ENCODE measurements around the gene SPNS3. TPM values are rescaled to one million over a fixed set of nuclear protein-coding genes. Genes with fewer than 3 reads are reported as not detected.

SPNS3 gene
- total and polyA plus RNA-seq, 9 donors = 0.17 to 1.00 (median 0.37) TPM

DNA sequence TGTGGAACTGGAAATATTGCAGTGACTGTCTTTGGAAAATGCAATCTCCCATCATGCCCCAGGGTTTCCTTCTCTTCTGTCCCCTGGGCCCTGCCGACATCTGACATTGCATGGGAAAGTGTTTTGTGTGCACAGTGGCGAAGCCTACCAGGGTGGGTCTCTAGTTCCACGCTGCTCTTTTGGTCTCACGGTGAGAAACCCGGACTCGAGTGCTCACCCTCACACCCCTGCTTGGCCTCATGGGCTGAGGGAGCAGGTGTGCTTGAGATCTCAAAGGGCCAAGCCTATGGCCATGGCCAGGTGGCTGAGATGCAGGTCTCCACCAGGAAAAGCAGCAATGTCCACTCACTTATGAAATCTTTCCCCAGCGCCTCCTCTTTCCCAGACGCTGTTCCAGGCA, 32.0 kb downstream of the SPNS3 start:
- Histone ChIP-seq H3K4me1 (ENCODE audit: control insufficient read depth, insufficient read depth, low read length) (no peaks in the 10 kb centered on the region), H3K27ac (ENCODE audit: low read length) (no peak overlapping the region), H3K4me3 (ENCODE audit: low read length) (no peak overlapping the region), H3K27me3 (ENCODE audit: control insufficient read depth, insufficient read depth, low read length) (no peaks in the 10 kb centered on the region), H3K36me3 (ENCODE audit: control insufficient read depth, insufficient read depth, low read length) (no peaks in the 10 kb centered on the region), H3K9me3 (replicated peaks; ENCODE audit: control insufficient read depth, low read depth, low read length) (no peaks in the 10 kb centered on the region)
- no peak for DNase-seq
- 93% methylated on average over 6 of the region's 8 CpGs for WGBS (ENCODE audit: insufficient coverage)

DNA sequence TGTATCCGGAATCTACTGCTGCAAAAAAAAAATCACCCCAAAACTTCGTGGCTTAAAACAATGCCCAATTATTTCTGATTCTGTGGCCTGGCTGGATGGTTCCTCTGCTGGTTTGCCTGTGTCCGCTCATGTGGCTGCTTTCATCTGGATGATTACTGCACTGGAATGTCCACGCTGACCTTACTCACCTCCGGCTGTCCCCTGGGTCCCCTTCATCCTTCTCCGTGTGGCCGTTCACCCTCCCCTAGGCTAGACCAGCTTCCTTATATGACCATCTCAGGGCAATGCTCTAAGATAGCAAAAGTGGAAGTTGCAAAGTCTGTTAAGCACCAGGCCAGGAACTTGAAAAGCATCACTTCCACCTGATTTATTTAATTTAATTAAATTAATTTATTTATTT, 33.5 kb downstream of the SPNS3 start:
- 30% methylated on average over 7 of the region's 7 CpGs for WGBS (ENCODE audit: insufficient coverage)
- no peaks in the 10 kb centered on the region for H3K9me3 ChIP-seq (replicated peaks; ENCODE audit: control insufficient read depth, low read depth, low read length)
- H3K27ac ChIP-seq (ENCODE audit: low read length) = no peak overlapping the region
- no peaks in the 10 kb centered on the region for H3K27me3 ChIP-seq (ENCODE audit: control insufficient read depth, insufficient read depth, low read length)
- no peaks in the 10 kb centered on the region for H3K4me1 ChIP-seq (ENCODE audit: control insufficient read depth, insufficient read depth, low read length)
- no peak overlapping the region for H3K4me3 ChIP-seq (ENCODE audit: low read length)
- no peaks in the 10 kb centered on the region for H3K36me3 ChIP-seq (ENCODE audit: control insufficient read depth, insufficient read depth, low read length)
- DNase-seq = no peak

DNA sequence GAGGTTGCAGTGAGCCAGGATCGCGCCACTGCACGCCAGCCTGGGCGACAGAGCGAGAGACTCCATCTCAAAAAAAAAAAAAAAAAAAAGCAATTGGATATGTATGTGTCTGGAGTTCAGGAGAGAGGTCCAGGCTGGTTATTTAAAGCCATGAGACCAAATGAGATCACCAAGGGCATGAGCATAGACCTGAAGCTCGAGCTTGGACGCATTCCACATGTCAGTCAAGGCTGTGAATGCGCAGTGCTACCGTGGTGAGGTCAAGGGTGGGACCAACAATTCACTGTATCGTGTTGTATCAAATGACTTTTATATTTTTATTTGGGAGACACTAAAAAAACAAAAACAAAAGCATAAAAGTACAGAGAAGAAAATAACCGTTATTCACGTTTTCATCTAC, 35.8 kb downstream of the SPNS3 start:
- no peak overlapping the region for H3K27ac ChIP-seq (ENCODE audit: low read length)

DNA sequence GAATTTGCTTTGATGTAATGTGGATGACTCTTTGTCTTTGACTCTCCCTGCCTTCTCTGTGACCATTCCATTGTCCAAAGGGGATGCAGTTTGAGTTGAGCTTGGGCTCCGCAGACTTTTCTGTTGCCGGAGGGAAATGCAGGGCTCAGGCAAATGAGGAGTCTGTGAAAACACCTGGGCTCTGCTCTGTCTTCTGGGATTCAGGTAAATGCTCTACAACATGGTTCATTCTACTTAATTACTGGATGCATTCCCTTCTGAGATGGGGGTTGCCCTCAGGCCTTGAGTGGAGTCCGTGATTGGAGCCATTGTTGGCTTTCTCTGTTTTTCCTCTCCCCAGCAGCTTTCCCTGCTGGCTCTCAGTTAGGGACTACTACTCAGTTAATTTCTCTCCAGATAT, 38.5 kb downstream of the SPNS3 start:
- Histone ChIP-seq H3K9me3 (replicated peaks; ENCODE audit: control insufficient read depth, low read depth, low read length) (no peaks in the 10 kb centered on the region), H3K27me3 (ENCODE audit: control insufficient read depth, insufficient read depth, low read length) (no peaks in the 10 kb centered on the region), H3K36me3 (ENCODE audit: control insufficient read depth, insufficient read depth, low read length) (no peaks in the 10 kb centered on the region), H3K27ac (ENCODE audit: low read length) (no peak overlapping the region), H3K4me3 (ENCODE audit: low read length) (no peak overlapping the region), H3K4me1 (ENCODE audit: control insufficient read depth, insufficient read depth, low read length) (peaks cover 23% of the 10 kb centered on the region)
- no peak for DNase-seq
- 83% methylated on average over 2 of the region's 3 CpGs for WGBS (ENCODE audit: insufficient coverage)

More for the DNA sequence above, 35.8 kb downstream of the SPNS3 start:
- DNase-seq = no peak
- Histone ChIP-seq H3K36me3 (ENCODE audit: control insufficient read depth, insufficient read depth, low read length) (no peaks in the 10 kb centered on the region), H3K9me3 (replicated peaks; ENCODE audit: control insufficient read depth, low read depth, low read length) (no peaks in the 10 kb centered on the region), H3K4me3 (ENCODE audit: low read length) (no peak overlapping the region), H3K27me3 (ENCODE audit: control insufficient read depth, insufficient read depth, low read length) (no peaks in the 10 kb centered on the region), H3K4me1 (ENCODE audit: control insufficient read depth, insufficient read depth, low read length) (no peaks in the 10 kb centered on the region)
- WGBS (ENCODE audit: insufficient coverage) = 90% methylated on average over 7 of the region's 12 CpGs

DNA sequence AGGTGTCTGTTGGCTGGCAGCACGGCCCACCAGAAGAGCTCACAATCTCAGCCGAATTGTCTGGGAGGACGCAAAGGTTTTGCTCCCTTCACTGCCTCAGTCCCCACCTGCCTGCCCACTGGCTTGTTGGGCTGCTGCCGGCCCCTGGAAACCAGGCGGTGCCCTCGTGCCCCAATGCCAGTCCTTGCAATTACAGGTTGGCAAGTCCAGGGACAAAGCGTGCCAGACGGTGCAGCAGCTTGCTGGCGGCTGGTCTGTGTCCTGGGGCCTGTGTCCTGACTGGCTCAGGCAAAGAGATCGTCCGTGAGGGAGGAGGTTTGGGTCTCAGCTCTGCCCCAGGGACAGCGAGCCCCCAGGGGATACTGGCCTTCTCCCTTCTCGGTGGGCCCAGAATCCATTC, 40.4 kb downstream of the SPNS3 start:
- WGBS (ENCODE audit: insufficient coverage) = 84% methylated on average over 13 of the region's 13 CpGs
- H3K27me3 ChIP-seq (ENCODE audit: control insufficient read depth, insufficient read depth, low read length) = no peaks in the 10 kb centered on the region
- H3K4me3 ChIP-seq (ENCODE audit: low read length) = no peak overlapping the region
- H3K27ac ChIP-seq (ENCODE audit: low read length) = no peak overlapping the region
- peaks cover 24% of the 10 kb centered on the region for H3K4me1 ChIP-seq (ENCODE audit: control insufficient read depth, insufficient read depth, low read length)
- H3K36me3 ChIP-seq (ENCODE audit: control insufficient read depth, insufficient read depth, low read length) = no peaks in the 10 kb centered on the region
- no peaks in the 10 kb centered on the region for H3K9me3 ChIP-seq (replicated peaks; ENCODE audit: control insufficient read depth, low read depth, low read length)
- no peak for DNase-seq

DNA sequence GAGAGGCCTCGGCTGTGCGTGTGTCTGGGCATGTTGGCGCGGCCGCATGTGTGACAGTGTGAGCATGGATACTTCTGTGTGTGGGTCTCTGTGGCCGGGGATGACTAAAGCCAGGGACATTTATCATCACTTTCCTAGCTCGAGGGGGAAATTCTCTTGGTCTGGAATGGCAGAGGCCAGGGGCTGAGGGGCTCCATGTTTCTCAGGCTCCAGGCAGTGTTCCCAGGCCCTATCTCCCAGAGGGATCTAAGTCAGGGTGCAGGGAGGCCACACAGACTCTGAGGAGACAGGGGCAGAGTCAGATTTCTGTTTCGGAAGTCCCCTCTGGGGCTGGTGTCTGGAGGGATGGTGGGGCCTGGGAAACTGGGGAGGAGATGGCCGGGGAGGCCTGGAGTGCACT, 41.3 kb downstream of the SPNS3 start:
- Histone ChIP-seq H3K4me3 (ENCODE audit: low read length) (no peak overlapping the region), H3K27me3 (ENCODE audit: control insufficient read depth, insufficient read depth, low read length) (no peaks in the 10 kb centered on the region), H3K4me1 (ENCODE audit: control insufficient read depth, insufficient read depth, low read length) (peaks cover 24% of the 10 kb centered on the region), H3K36me3 (ENCODE audit: control insufficient read depth, insufficient read depth, low read length) (no peaks in the 10 kb centered on the region), H3K9me3 (replicated peaks; ENCODE audit: control insufficient read depth, low read depth, low read length) (no peaks in the 10 kb centered on the region), H3K27ac (ENCODE audit: low read length) (no peak overlapping the region)
- DNase-seq = no peak
- WGBS (ENCODE audit: insufficient coverage) = 22% methylated on average over 2 of the region's 9 CpGs

DNA sequence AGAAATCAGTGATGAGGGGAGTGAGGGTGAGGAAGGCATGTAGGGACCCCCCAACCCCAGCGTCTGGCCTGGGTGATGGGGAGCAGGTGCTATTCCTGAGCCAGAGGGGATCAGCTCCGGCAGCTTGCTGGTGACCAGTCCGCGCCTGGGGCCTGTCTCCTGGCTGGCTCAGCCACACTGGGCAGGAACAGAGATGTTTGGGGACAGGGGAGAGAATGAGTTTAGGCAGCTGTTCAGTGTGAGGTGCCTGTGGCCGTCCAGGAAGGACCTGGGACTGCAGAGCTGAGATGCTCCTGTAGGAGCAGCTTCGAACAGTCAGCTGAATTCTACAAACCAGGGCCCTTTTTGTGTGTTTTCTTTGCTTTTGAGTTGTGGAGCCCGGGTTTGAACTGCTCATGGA, 41.7 kb downstream of the SPNS3 start:
- 68% methylated on average over 7 of the region's 7 CpGs for WGBS (ENCODE audit: insufficient coverage)
- DNase-seq = no peak
- no peak overlapping the region for H3K27ac ChIP-seq (ENCODE audit: low read length)

DNA sequence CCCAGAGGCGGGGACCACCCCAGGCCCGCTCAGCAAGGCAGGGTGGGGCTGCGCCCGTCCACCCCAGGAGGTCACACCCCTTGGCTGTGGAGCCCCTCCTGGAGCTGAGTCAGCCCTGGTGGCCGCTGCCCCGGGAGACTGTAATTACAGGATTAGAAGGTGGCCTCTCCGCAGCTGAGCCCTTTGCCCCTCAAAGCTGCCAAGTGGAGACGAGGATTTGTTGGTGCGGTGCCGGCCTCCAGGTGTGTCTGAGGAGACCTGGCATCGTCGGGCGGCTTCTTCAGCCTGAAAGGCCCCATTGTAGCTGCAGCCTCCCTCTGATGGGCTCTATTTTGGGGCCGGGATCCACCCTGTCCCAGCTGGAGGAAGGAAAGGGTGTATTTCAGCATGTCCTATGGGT, 42.3 kb downstream of the SPNS3 start:
- Histone ChIP-seq H3K27me3 (ENCODE audit: control insufficient read depth, insufficient read depth, low read length) (no peaks in the 10 kb centered on the region), H3K36me3 (ENCODE audit: control insufficient read depth, insufficient read depth, low read length) (no peaks in the 10 kb centered on the region), H3K4me3 (ENCODE audit: low read length) (no peak overlapping the region), H3K4me1 (ENCODE audit: control insufficient read depth, insufficient read depth, low read length) (peaks cover 30% of the 10 kb centered on the region), H3K9me3 (replicated peaks; ENCODE audit: control insufficient read depth, low read depth, low read length) (no peaks in the 10 kb centered on the region), H3K27ac (ENCODE audit: low read length) (no peak overlapping the region)
- no peak for DNase-seq
- WGBS (ENCODE audit: insufficient coverage) = 68% methylated on average over 14 of the region's 14 CpGs

More for the DNA sequence above, 41.7 kb downstream of the SPNS3 start:
- Histone ChIP-seq H3K36me3 (ENCODE audit: control insufficient read depth, insufficient read depth, low read length) (no peaks in the 10 kb centered on the region), H3K27me3 (ENCODE audit: control insufficient read depth, insufficient read depth, low read length) (no peaks in the 10 kb centered on the region), H3K9me3 (replicated peaks; ENCODE audit: control insufficient read depth, low read depth, low read length) (no peaks in the 10 kb centered on the region), H3K4me3 (ENCODE audit: low read length) (no peak overlapping the region), H3K4me1 (ENCODE audit: control insufficient read depth, insufficient read depth, low read length) (peaks cover 24% of the 10 kb centered on the region)

DNA sequence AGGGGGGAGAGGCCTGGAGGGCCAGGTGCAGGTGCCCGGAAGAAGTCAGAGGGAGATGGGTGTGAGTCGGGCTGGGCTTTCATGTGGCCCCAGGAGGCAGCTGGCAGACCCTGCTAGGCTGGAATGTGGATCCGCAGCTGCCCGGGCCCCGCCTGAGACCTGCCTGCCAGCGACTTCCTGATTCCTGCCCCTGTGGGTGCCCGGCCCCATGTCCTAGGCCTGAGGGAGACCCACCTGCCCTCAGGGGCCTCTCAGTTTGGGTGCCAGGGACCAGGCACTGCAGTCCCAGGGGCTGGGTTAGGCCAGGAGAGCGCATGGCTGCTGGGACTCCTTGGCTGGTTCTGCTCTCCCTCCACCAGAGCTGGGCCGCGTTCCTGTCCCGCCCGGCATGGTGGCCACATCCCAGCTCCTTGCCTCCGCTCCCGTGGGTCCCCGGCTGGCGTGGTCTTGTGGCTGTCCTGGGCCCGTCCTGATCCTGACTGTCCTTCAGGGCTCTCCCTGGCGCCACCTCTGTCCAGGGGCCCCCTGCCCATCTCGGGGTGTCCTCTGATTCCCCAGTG, 42.9 kb downstream of the SPNS3 start:
- DNase-seq = no peak
- Histone ChIP-seq H3K4me1 (ENCODE audit: control insufficient read depth, insufficient read depth, low read length) (peaks cover 36% of the 10 kb centered on the region), H3K27me3 (ENCODE audit: control insufficient read depth, insufficient read depth, low read length) (no peaks in the 10 kb centered on the region), H3K27ac (ENCODE audit: low read length) (peak overlapping the region; percentile 24), H3K9me3 (replicated peaks; ENCODE audit: control insufficient read depth, low read depth, low read length) (no peaks in the 10 kb centered on the region), H3K4me3 (ENCODE audit: low read length) (no peak overlapping the region), H3K36me3 (ENCODE audit: control insufficient read depth, insufficient read depth, low read length) (no peaks in the 10 kb centered on the region)
- WGBS (ENCODE audit: insufficient coverage) = 74% methylated on average over 19 of the region's 19 CpGs

DNA sequence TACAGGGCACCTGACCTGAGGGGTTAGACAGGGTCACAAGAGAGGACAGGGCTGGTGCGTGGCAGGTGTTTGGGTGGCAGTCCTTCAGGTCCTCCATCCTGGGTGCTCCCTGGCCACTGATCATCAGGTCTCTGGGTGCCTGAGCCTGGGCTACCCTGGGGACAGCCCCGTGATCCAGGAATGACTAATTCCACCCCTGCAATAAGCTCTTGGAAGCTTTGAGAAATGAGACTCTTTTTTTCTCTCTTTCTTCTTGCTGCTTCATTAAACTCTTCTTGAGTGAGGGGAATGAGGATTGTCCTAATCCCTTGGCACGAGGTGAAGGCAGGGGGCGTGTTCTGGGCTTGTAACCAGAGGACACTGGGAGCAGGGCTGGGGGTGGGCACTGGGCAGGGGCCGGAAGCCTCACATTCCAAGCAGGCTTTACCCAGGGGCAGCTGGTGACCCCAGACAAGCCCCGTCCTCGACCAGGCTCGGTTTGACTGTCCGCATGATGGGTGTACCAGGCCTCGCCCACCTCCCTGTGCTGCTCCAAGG, 43.6 kb downstream of the SPNS3 start:
- Histone ChIP-seq H3K27me3 (ENCODE audit: control insufficient read depth, insufficient read depth, low read length) (no peaks in the 10 kb centered on the region), H3K4me3 (ENCODE audit: low read length) (no peak overlapping the region), H3K9me3 (replicated peaks; ENCODE audit: control insufficient read depth, low read depth, low read length) (no peaks in the 10 kb centered on the region), H3K36me3 (ENCODE audit: control insufficient read depth, insufficient read depth, low read length) (no peaks in the 10 kb centered on the region), H3K27ac (ENCODE audit: low read length) (no peak overlapping the region), H3K4me1 (ENCODE audit: control insufficient read depth, insufficient read depth, low read length) (peaks cover 36% of the 10 kb centered on the region)
- DNase-seq = no peak
- WGBS (ENCODE audit: insufficient coverage) = 64% methylated on average over 9 of the region's 10 CpGs

DNA sequence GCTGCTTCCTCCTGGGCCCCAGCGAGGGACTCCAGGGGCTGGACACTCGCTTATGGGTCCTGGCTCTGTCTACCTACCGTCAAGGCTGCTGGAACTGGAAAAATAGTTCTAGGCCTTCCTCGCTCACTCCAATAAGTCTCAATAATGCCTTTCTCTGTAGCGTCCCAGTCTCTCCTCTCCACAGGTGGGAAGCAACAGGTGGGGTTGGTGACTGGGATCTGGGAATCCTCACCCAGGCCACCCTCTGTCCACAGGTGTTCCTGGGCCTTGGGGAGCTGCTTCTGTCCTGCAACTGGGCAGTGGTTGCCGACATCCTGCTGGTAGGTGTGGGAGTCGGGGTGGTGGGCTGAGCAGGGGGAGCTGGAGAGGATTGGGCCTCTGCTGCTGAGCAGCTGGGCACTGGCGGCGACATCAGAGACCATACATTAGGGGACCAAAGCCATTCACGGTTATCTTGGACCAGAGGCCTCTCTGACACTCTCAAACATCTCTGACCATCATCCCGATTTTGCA, 44.6 kb downstream of the SPNS3 start:
- Histone ChIP-seq H3K4me3 (ENCODE audit: low read length) (no peak overlapping the region), H3K9me3 (replicated peaks; ENCODE audit: control insufficient read depth, low read depth, low read length) (no peaks in the 10 kb centered on the region), H3K36me3 (ENCODE audit: control insufficient read depth, insufficient read depth, low read length) (no peaks in the 10 kb centered on the region), H3K4me1 (ENCODE audit: control insufficient read depth, insufficient read depth, low read length) (peaks cover 36% of the 10 kb centered on the region), H3K27me3 (ENCODE audit: control insufficient read depth, insufficient read depth, low read length) (no peaks in the 10 kb centered on the region), H3K27ac (ENCODE audit: low read length) (no peak overlapping the region)
- WGBS (ENCODE audit: insufficient coverage) = no CpG with 5 or more reads among the region's 11 CpGs
- DNase-seq = no peak

All from muscle of leg (tissue), 11 donors.